MCF 10A (cell line): ENCODE data around the gene MISP. TPM values are rescaled to one million over a fixed set of nuclear protein-coding genes. Genes with fewer than 3 reads are reported as not detected.

Source experiments
- BruUV-seq: library from RNA; stranded (reverse); fragments of 400-500 nt; replicated peaks from 2 replicates; lab custom pipeline; 2021; lab: Mats Ljungman, UMichigan
- CTCF ChIA-PET: fragments of 300-600 bp; sonication (Branson Sonifier 250); formaldehyde crosslinking; extraction: SDS; loops from one replicate; lab custom pipeline; 2021; ENCODE audit warnings: antibody characterized with exemption, inconsistent platforms; lab: Yijun Ruan, JAX
- POLR2A ChIA-PET: fragments of 300-600, 350-650 bp; sonication (Branson Sonifier 250); formaldehyde crosslinking; extraction: SDS; loops from one replicate; lab custom pipeline; 2020; ENCODE audit warnings: antibody characterized with exemption, inconsistent platforms; lab: Yijun Ruan, JAX
- DNase-seq: peaks from one replicate; pipeline ENCODE4 v3.0.0-alpha.2; 2018; ENCODE audit not compliant: unreplicated experiment
- H3K27ac Mint-ChIP-seq: one replicate; pipeline ENCODE4 v1.8.0; 2022; ENCODE audit warnings: mild to moderate bottlenecking, low read depth, mixed read lengths; ENCODE audit not compliant: unreplicated experiment
- H3K27me3 Mint-ChIP-seq: one replicate; pipeline ENCODE4 v1.8.0; 2022; ENCODE audit warnings: mixed read lengths; ENCODE audit not compliant: insufficient read depth, unreplicated experiment
- H3K36me3 Mint-ChIP-seq: one replicate; pipeline ENCODE4 v1.8.0; 2022; ENCODE audit warnings: mild to moderate bottlenecking, moderate library complexity, mixed read lengths; ENCODE audit not compliant: insufficient read depth, unreplicated experiment
- H3K4me1 Mint-ChIP-seq: one replicate; pipeline ENCODE4 v1.8.0; 2022; ENCODE audit warnings: mixed read lengths; ENCODE audit not compliant: insufficient read depth, unreplicated experiment
- H3K4me3 Mint-ChIP-seq: one replicate; pipeline ENCODE4 v1.8.0; 2022; ENCODE audit warnings: mild to moderate bottlenecking, moderate library complexity, mixed read lengths; ENCODE audit not compliant: unreplicated experiment
- H3K9me3 Mint-ChIP-seq: one replicate; pipeline ENCODE4 v1.8.0; 2022; ENCODE audit warnings: mixed read lengths; ENCODE audit not compliant: unreplicated experiment
- intact Hi-C: fragments of 100-400 bp; cut with micrococcal nuclease; formaldehyde crosslinking; loops from 2 replicates; pipeline ENCODE4 v1.14.1; 2022
- total RNA-seq: library from RNA; stranded (reverse); gene quantifications from 2 replicates; pipeline ENCODE4 v1.2.3, GENCODE V29; 2022
- TF ChIP-seq, protein P1 (sequence below): fragments of 200-600 bp; IDR thresholded peaks from one replicate; pipeline ENCODE4 v1.8.0; 2022; ENCODE audit warnings: antibody characterized with exemption, mild to moderate bottlenecking; ENCODE audit not compliant: unreplicated experiment

MISP gene
- total RNA-seq, 1 experiment from 2014 or later, result 33.7 TPM

DNA sequence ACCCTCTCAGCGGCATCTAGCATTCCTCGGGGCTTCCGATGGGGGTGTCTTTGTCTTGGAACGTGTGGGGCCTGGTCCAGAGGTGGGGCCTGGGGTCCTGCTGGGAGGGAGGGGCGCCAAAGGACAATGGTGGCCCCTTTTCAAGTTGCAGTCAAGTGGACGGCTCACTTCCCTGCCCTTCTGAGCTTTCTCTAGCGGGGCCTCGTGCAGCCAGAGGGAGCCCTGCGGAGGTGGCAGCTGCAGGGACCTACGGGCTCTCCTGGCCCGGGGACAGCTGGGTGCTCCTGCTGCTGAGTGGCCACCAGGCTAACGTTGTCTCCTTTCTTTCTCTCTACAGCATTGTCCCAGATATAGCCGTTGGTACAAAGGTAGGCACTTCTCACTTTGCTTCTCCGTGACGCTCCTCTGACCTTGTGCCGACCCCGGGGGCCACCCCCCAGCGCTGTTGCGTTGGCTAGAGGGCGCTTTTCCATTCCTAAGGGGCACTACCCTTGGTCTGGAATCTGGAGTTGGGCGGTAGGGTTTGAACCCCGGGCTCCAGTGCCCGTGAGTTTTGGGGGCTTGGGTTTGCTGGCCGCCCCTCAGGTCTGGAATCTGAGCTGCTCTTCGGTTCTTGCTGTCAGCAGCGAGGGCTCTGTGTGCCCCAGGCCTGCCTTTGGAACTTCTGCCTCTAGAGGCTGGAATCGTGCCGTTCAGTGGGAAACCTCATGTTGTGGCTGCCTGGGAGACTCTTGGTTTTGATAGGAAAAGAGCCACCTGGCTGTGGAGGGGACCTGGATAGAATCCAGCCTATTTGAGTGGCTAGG, 48.4 kb downstream of the MISP start:
- intact Hi-C loops, result loop anchor here (1.0 kb wide), 1 partner anchor 29 kb away; no protein-coding TSS in a partner anchor
- POLR2A ChIA-PET, result interaction anchor here (0.6 to 2.4 kb wide), 9 partner anchors 8 to 253 kb away, joined by 3 to 10 read pairs (median 3); no protein-coding TSS in a partner anchor
- Mint-ChIP-seq H3K9me3 (no peaks in the 10 kb centered on the region), H3K27ac (peak overlapping the region; percentile 70), H3K27me3 (no peaks in the 10 kb centered on the region), H3K36me3 (peaks cover 52% of the 10 kb centered on the region), H3K4me1 (peaks cover 33% of the 10 kb centered on the region), H3K4me3 (peak overlapping the region; percentile 91)
- peak; percentile 63 for DNase-seq
- CTCF ChIA-PET, result interaction anchor here (0.6 to 1.7 kb wide), 6 partner anchors 19 to 123 kb away, joined by 3 to 6 read pairs (median 4); partner anchors contain the start of gene R3HDM4
- TF ChIP-seq, protein P1, sequence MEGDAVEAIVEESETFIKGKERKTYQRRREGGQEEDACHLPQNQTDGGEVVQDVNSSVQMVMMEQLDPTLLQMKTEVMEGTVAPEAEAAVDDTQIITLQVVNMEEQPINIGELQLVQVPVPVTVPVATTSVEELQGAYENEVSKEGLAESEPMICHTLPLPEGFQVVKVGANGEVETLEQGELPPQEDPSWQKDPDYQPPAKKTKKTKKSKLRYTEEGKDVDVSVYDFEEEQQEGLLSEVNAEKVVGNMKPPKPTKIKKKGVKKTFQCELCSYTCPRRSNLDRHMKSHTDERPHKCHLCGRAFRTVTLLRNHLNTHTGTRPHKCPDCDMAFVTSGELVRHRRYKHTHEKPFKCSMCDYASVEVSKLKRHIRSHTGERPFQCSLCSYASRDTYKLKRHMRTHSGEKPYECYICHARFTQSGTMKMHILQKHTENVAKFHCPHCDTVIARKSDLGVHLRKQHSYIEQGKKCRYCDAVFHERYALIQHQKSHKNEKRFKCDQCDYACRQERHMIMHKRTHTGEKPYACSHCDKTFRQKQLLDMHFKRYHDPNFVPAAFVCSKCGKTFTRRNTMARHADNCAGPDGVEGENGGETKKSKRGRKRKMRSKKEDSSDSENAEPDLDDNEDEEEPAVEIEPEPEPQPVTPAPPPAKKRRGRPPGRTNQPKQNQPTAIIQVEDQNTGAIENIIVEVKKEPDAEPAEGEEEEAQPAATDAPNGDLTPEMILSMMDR, result no peak
- BruUV-seq, result no TSS peak

DNA sequence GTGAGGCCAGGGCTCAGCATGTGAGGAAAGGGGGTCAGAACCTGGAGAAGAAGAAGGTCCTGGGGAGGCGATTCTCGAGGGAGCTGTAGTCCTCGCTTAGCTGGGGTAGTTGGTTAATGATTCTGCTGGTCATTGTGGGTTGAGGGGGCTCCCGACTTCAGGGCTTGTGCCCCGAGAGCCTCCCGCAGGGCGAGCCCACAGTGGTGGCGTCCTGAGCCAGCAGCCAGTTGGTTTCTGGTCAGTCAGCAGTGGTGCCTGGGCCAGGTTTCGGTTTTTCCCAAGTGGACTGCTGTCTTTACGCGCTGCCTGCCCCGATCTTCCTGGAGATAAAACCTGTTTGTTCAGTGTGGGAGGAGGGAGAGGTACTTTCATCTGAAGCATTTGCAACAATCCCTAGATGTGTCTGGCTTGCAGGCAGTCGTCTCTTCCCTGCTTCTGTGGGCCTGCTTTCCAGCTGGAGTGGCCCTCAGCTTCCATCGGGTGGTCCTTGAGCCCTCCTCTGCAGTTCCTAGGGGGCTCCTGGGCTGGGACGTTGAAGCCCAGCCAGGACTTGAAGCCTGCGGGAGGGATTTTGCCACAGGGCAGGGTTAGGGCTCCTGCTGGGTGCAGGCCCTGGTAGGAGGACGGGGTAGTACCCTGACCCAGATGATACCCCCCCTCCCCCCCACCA, 49.6 kb downstream of the MISP start:
- no peaks in the 10 kb centered on the region for H3K9me3 Mint-ChIP-seq
- POLR2A ChIA-PET, result interaction anchor here (0.6 to 2.4 kb wide), 4 partner anchors 22 to 118 kb away, joined by 3 to 10 read pairs (median 4); no protein-coding TSS in a partner anchor
- intact Hi-C loops, result no loop called here
- H3K36me3 Mint-ChIP-seq, result peaks cover 59% of the 10 kb centered on the region
- TF ChIP-seq, protein P1, result no peak
- H3K27ac Mint-ChIP-seq, result peak overlapping the region; percentile 70
- H3K4me3 Mint-ChIP-seq, result peak overlapping the region; percentile 91
- CTCF ChIA-PET, result interaction anchor here (0.7 to 1.2 kb wide), 2 partner anchors 56 to 113 kb away, joined by 3 to 6 read pairs; partner anchors contain the start of gene R3HDM4
- no TSS peak for BruUV-seq
- no peaks in the 10 kb centered on the region for H3K27me3 Mint-ChIP-seq
- peak; percentile 39 for DNase-seq
- peaks cover 33% of the 10 kb centered on the region for H3K4me1 Mint-ChIP-seq

DNA sequence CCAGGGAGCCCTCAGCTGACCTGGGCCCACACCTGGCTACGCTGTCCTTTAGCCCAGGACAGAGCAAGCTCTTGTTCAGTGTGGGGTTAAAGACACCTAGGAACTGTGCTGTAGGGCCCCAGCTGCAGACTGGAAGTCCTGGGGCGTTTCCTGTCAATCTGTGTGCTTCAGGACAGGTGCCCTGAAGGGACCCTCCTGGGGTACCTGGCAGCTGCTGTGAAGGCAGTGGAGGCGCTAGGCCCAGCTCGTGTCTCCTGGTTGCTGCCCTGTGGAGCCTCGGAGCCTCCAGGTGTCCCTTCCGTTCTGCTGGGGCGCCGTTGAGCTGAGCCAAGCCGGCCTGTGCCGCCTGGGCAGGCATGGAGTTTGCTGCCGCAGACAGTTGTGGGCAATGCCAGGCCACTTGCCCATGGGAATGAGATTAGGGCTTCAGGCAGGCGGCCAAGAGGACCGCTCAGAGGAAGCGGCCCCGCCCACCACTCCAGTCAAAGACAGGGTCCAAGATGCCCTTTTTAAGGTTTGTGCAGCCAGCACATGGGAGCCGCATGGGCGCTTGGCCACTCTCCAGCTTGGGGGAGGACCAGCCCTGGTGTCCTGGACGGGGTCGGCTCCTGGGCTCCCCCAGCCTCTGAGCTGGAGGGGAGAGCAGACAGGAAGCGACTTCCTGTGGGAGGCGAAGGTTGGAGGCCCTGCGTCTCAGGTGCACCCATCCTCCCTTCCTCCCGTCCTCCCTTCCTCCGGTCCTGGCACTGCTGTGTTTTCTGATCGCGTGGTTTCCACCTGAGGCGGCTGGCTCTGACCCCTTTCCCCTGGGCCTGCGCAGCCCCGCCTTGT, 50.3 kb downstream of the MISP start:
- no peak overlapping the region for H3K27ac Mint-ChIP-seq
- H3K36me3 Mint-ChIP-seq, result peaks cover 63% of the 10 kb centered on the region

More for the DNA sequence above, 50.3 kb downstream of the MISP start:
- CTCF ChIA-PET, result interaction anchor here (0.7 kb wide), 1 partner anchor 56 kb away, joined by 3 read pairs; no protein-coding TSS in a partner anchor
- POLR2A ChIA-PET, result interaction anchor here (0.6 to 1.6 kb wide), 6 partner anchors 9 to 131 kb away, joined by 3 to 5 read pairs (median 3); no protein-coding TSS in a partner anchor
- no peaks in the 10 kb centered on the region for H3K9me3 Mint-ChIP-seq
- no peaks in the 10 kb centered on the region for H3K27me3 Mint-ChIP-seq
- no TSS peak for BruUV-seq
- intact Hi-C loops, result no loop called here
- H3K4me1 Mint-ChIP-seq, result peaks cover 33% of the 10 kb centered on the region
- TF ChIP-seq, protein P1, result no peak
- H3K4me3 Mint-ChIP-seq, result peak overlapping the region; percentile 61
- DNase-seq, result peak; percentile 75
